Type B pancreatic cell (in vitro differentiated cells): ENCODE measurements around the gene BCL2L13. TPM values are rescaled to one million over a fixed set of nuclear protein-coding genes. Genes with fewer than 3 reads are reported as not detected.
"Not testable (repeated sequence)": the region's sequence is repeated elsewhere in the genome, so short reads cannot be mapped to it uniquely, and the experiment has no call there.

Experiments used
- DNase-seq: peaks from one replicate; pipeline ENCODE4 v3.0.0; 2021; ENCODE audit warnings: mixed read lengths; ENCODE audit not compliant: unreplicated experiment; ENCODE audit errors: extremely low spot score
- H3K27ac Mint-ChIP-seq: 2 replicates; pipeline ENCODE4 v1.8.0; 2021; ENCODE audit warnings: mild to moderate bottlenecking, mixed read lengths
- H3K27me3 Mint-ChIP-seq: 2 replicates; pipeline ENCODE4 v1.8.0; 2021; ENCODE audit warnings: mixed read lengths
- H3K36me3 Mint-ChIP-seq: 2 replicates; pipeline ENCODE4 v1.8.0; 2021; ENCODE audit warnings: mixed read lengths
- H3K4me1 Mint-ChIP-seq: one replicate; pipeline ENCODE4 v1.8.0; 2021; ENCODE audit warnings: mixed read lengths; ENCODE audit not compliant: unreplicated experiment
- H3K4me3 Mint-ChIP-seq: 2 replicates; pipeline ENCODE4 v1.8.0; 2021; ENCODE audit warnings: mild to moderate bottlenecking, mixed read lengths
- H3K9me3 Mint-ChIP-seq: 2 replicates; pipeline ENCODE4 v1.8.0; 2021; ENCODE audit warnings: mixed read lengths
- total RNA-seq: library from RNA; stranded (reverse); gene quantifications from 2 replicates; pipeline ENCODE4 v1.2.1, GENCODE V29; 2021; ENCODE audit warnings: low replicate concordance
- TF ChIP-seq, protein P1 (sequence below): fragments of 200-600 bp; sonication (generic); conservative IDR thresholded peaks from 2 replicates; pipeline ENCODE4 v1.5.0; 2021; ENCODE audit warnings: antibody characterized with exemption, mild to moderate bottlenecking

Gene BCL2L13
- total RNA-seq, 1 donor from 2014 or later, result 32.5 TPM

DNA sequence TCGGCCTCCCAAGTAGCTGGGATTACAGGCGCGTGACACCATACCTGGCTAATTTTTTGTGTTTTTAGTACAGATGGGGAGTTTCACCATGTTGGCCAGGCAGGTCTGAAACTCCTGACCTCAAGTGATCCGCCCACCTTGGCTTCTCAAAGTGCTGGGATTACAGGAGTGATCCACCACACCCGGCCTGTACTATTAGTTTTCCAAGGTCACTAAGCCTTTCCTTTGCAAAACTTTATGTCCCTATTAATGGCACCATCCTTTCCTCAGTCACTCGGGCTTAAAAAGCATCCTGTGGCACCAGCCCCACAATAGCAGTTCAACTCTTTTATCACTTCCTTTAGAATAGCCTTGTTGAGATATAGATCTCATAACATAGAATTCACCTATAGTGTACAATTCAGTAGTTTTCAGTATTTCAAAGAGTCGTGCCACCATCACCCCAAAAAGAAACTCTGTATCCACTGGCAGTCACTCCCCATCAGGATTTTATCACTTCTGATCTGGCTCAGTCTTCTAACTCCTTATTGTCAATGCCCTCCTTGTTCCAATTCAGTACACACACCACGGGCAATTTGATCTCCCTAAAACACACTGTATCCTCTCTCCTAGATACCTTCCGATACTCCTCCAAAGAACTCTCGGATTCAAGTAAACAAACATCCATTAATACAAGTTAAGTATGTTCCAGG lies 921 bp upstream of the BCL2L13 start:
- Mint-ChIP-seq H3K36me3 (peaks cover 4% of the 10 kb centered on the region), H3K27me3 (no peaks in the 10 kb centered on the region), H3K9me3 (no peaks in the 10 kb centered on the region), H3K4me1 (peaks cover 9% of the 10 kb centered on the region), H3K4me3 (peak overlapping the region; percentile 92), H3K27ac (peak overlapping the region; percentile 100)
- TF ChIP-seq, protein P1, sequence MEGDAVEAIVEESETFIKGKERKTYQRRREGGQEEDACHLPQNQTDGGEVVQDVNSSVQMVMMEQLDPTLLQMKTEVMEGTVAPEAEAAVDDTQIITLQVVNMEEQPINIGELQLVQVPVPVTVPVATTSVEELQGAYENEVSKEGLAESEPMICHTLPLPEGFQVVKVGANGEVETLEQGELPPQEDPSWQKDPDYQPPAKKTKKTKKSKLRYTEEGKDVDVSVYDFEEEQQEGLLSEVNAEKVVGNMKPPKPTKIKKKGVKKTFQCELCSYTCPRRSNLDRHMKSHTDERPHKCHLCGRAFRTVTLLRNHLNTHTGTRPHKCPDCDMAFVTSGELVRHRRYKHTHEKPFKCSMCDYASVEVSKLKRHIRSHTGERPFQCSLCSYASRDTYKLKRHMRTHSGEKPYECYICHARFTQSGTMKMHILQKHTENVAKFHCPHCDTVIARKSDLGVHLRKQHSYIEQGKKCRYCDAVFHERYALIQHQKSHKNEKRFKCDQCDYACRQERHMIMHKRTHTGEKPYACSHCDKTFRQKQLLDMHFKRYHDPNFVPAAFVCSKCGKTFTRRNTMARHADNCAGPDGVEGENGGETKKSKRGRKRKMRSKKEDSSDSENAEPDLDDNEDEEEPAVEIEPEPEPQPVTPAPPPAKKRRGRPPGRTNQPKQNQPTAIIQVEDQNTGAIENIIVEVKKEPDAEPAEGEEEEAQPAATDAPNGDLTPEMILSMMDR, result no peak
- no peak for DNase-seq

DNA sequence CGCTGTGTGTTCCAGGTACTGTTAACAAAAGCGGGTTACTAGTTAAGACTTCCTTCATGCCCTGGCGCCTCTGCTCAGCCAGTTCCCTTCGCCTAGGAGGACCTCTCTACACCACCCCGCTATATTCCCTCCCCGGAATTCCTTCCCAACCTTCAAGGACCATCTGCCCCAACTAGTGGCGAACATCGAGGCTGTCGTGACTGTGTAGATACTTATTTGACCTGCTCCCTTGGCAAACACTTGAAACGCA lies 450 bp upstream of the BCL2L13 start:
- H3K4me1 Mint-ChIP-seq, result peaks cover 9% of the 10 kb centered on the region
- H3K36me3 Mint-ChIP-seq, result peaks cover 8% of the 10 kb centered on the region
- TF ChIP-seq, protein P1, result no peak
- H3K27me3 Mint-ChIP-seq, result no peaks in the 10 kb centered on the region
- peak overlapping the region; percentile 100 for H3K27ac Mint-ChIP-seq
- peak overlapping the region; percentile 92 for H3K4me3 Mint-ChIP-seq
- no peak for DNase-seq
- no peaks in the 10 kb centered on the region for H3K9me3 Mint-ChIP-seq

DNA sequence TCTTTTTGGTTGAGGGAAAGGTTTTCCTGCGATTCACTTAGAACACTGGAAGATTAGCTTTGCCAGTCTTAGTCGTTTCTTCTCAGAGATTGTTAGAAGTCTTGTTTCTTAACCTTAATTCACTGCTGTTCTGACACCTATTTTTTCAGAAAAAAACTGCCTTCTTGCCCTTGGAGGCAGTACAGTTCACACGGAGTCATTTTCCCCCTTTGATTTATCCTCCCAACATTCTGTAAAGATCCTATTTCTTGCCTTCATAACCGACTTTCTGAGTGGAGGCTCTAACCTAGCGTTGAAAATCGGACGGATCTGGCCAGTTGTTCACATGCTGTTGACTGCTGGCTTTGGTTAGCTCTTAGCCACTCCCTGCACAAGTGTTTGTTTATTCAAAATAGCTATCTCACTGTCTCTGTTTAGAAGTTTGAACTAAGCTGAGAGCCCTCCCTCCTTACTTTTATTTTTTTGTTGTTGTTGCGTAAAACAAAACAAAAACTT lies 737 bp downstream of the BCL2L13 start:
- Mint-ChIP-seq H3K36me3 (peaks cover 9% of the 10 kb centered on the region), H3K9me3 (no peaks in the 10 kb centered on the region), H3K4me3 (peak overlapping the region; percentile 92), H3K27me3 (no peaks in the 10 kb centered on the region), H3K4me1 (peaks cover 9% of the 10 kb centered on the region), H3K27ac (peak overlapping the region; percentile 100)
- TF ChIP-seq, protein P1, result no peak
- no peak for DNase-seq

DNA sequence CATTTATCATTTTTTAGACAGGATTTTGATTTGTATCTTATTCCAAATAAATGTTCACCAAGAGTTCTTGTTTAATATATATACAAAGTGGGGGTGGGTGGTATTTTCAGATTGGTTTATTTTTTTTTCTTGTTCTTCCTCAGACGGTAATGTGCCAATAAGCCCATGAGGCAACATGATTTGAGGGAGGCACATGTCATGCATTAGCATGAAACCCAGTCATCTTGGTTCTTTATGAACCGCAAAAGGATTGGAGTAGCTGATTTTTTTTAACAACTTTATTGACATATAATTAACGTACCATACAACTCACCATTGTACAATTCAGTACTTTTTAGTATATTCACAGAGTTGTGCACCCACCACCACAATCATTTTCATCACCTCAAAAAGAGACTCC lies 2.7 kb downstream of the BCL2L13 start:
- Mint-ChIP-seq H3K4me1 (peaks cover 9% of the 10 kb centered on the region), H3K27ac (peak overlapping the region; percentile 67), H3K27me3 (no peaks in the 10 kb centered on the region), H3K4me3 (no peak overlapping the region), H3K36me3 (peaks cover 9% of the 10 kb centered on the region), H3K9me3 (no peaks in the 10 kb centered on the region)
- DNase-seq, result no peak
- TF ChIP-seq, protein P1, result no peak

DNA sequence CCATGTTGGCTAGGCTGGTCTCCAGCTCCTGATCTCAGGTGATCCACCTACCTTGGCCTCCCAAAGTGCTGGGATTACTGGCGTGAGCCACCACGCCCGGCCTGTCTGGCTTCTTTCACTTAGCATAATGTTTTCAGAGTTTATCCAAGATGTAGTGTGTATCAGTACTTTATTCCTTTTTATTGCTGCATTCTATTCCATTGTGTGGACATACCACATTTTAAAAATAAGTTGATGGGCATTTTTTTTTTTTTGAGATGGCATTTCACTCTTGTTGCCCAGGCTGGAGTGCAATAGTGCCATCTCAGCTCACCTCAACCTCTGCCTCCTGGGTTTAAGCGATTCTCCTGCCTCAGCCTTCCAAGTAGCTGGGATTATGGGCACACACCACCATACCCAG lies 3.8 kb downstream of the BCL2L13 start:
- H3K36me3 Mint-ChIP-seq, result peaks cover 11% of the 10 kb centered on the region
- peak overlapping the region; percentile 83 for H3K27ac Mint-ChIP-seq
- DNase-seq, H3K4me3 Mint-ChIP-seq, H3K9me3 Mint-ChIP-seq, H3K4me1 Mint-ChIP-seq, H3K27me3 Mint-ChIP-seq: not testable (repeated sequence)

DNA sequence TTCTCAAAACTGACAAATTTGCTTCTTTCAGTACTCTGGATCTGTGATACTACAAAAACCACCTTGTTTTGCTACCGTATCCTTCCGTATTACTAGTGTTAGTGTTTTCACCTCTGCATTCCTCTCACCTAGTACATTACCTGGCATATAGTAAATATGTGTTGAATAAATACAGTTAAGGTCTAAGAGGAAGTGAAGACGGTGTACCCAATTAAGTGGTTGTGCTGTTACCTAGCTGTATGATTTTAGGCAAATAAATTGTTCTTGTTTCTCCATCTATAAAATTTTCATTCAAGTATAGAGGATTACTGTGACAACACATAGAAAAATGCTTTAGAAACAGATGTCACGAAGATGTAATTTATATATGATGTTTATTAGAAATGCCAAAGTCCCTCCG lies 8.9 kb downstream of the BCL2L13 start:
- no peaks in the 10 kb centered on the region for H3K27me3 Mint-ChIP-seq
- H3K4me3 Mint-ChIP-seq, result no peak overlapping the region
- H3K9me3 Mint-ChIP-seq, result no peaks in the 10 kb centered on the region
- H3K27ac Mint-ChIP-seq, result no peak overlapping the region
- peaks cover 11% of the 10 kb centered on the region for H3K36me3 Mint-ChIP-seq
- DNase-seq, result no peak
- H3K4me1 Mint-ChIP-seq, result no peaks in the 10 kb centered on the region
- TF ChIP-seq, protein P1, result no peak
